ENCODE data around the gene TSC2. TPM values are rescaled to one million over a fixed set of nuclear protein-coding genes. Genes with fewer than 3 reads are reported as not detected.
"Not testable (repeated sequence)": the region's sequence is repeated elsewhere in the genome, so short reads cannot be mapped to it uniquely, and the experiment has no call there.

The TSC2 gene
- total and polyA plus RNA-seq, 4 donors: 23.3 to 51.2 (median 28.7) TPM

DNA sequence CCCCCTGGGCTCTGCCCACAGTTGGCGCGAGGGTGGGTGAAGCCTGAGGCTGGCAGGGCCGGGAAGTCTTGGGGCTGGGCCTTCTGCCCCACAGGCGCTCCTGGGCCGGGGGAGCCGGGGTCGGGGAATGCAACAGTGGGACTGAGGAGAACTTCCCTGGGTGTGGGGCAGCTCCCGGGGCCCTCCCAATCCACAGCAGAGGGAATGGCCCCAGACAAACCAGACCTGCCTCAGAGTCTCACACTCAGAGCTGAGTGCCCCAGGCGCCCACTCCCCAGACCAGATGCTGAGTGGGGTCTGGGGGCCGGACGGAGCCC is 76.5 kb downstream of the TSC2 start:
- WGBS: 80% methylated on average over 11 of the region's 11 CpGs

DNA sequence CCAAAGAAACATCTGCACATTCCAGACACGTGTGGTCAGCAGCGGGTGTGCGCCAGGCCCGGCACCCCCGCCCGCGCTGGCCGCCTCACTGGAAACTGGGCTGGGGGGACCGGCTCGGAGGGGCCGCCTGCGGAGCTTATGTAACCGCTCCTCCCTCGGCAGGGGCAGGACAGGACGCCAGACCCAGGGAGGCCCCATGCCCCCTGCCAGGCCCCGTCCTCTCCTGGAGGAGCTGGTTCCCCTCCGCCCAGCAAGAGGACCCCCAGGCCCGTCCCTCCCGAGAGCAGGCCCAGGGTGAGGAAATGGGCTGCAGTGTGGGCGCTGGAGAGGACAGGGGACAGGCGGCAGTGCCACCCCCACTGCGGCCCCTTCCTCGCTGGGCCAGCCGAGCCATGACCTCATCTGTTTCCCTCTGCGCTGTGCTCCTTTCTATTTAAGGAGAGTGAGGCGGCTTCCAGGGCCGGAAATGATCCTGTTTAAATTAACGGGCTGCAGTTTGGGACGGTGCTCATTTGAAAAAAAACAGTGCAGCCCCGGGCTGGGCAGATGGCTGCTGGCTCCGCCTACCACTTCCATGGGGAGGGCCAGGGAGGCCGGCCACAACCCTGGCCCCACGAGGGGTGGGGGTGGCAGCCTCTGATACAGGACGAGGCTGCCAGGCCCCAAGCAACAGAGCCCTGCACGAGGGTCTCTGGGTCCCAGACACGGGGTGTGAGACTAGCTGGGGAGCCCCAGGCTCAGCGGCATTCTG is 77.1 kb downstream of the TSC2 start:
- H3K4me3 ChIP-seq (ENCODE audit: low read depth in 1 of 3, low read length in 3 of 3): not testable (repeated sequence)
- WGBS: 57% methylated on average over 37 of the region's 37 CpGs

More for the DNA sequence above, 76.5 kb downstream of the TSC2 start:
- not testable (repeated sequence) for H3K27me3 ChIP-seq (ENCODE audit: control insufficient read depth in 4 of 4, insufficient read depth in 4 of 4, low read length in 3 of 4); H3K4me3 ChIP-seq (ENCODE audit: low read depth in 1 of 3, low read length in 3 of 3); H3K9me3 ChIP-seq (ENCODE audit: control insufficient read depth in 4 of 4, low read length in 3 of 4); H3K36me3 ChIP-seq (ENCODE audit: control insufficient read depth in 4 of 4, insufficient read depth in 3 of 4, low read depth in 1 of 4, low read length in 3 of 4); H3K9ac ChIP-seq (ENCODE audit: low read depth in 1 of 2, low read length in 2 of 2); DNase-seq (ENCODE audit: low spot score)
- H3K4me1 ChIP-seq (ENCODE audit: control insufficient read depth in 4 of 4, insufficient read depth in 4 of 4, low read length in 3 of 4): peaks cover 11 to 36% (median 12%) of the 10 kb centered on the region in 4 donors
- peak overlapping the region; percentile 46 to 50 for H3K27ac ChIP-seq (ENCODE audit: low read depth in 1 of 2, low read length in 2 of 2)

DNA sequence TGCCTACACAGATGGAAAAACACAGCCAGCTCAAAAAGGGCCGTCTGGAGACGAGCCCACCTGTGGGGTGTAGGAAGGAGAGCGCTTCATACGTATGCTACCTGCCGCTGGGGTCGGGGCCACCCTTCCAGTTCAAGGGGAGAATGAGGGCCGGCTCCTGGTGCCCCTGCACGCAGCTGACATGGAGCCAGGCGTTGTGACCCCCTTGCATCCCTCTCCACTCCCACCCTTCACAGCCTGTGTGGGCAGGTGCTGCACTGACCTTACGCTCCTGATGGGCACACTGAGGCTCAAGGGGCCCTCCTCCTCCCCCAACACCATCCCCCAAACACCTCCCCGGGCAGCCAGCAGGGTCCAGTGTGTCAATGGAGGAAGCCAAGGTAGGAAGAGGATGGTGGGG is 77.8 kb downstream of the TSC2 start:
- H3K4me3 ChIP-seq (ENCODE audit: low read depth in 1 of 3, low read length in 3 of 3); H3K36me3 ChIP-seq (ENCODE audit: control insufficient read depth in 4 of 4, insufficient read depth in 3 of 4, low read depth in 1 of 4, low read length in 3 of 4); H3K27me3 ChIP-seq (ENCODE audit: control insufficient read depth in 4 of 4, insufficient read depth in 4 of 4, low read length in 3 of 4); H3K9ac ChIP-seq (ENCODE audit: low read depth in 1 of 2, low read length in 2 of 2); DNase-seq (ENCODE audit: low spot score); H3K9me3 ChIP-seq (ENCODE audit: control insufficient read depth in 4 of 4, low read length in 3 of 4): not testable (repeated sequence)
- WGBS: 85% methylated on average over 11 of the region's 11 CpGs
- H3K4me1 ChIP-seq (ENCODE audit: control insufficient read depth in 4 of 4, insufficient read depth in 4 of 4, low read length in 3 of 4): peaks cover 11 to 36% (median 12%) of the 10 kb centered on the region in 4 donors
- peak overlapping the region; percentile 28 to 31 for H3K27ac ChIP-seq (ENCODE audit: low read depth in 1 of 2, low read length in 2 of 2)

More for the DNA sequence above, 77.1 kb downstream of the TSC2 start:
- H3K9ac ChIP-seq (ENCODE audit: low read depth in 1 of 2, low read length in 2 of 2); H3K27me3 ChIP-seq (ENCODE audit: control insufficient read depth in 4 of 4, insufficient read depth in 4 of 4, low read length in 3 of 4); H3K9me3 ChIP-seq (ENCODE audit: control insufficient read depth in 4 of 4, low read length in 3 of 4); DNase-seq (ENCODE audit: low spot score); H3K36me3 ChIP-seq (ENCODE audit: control insufficient read depth in 4 of 4, insufficient read depth in 3 of 4, low read depth in 1 of 4, low read length in 3 of 4): not testable (repeated sequence)
- H3K4me1 ChIP-seq (ENCODE audit: control insufficient read depth in 4 of 4, insufficient read depth in 4 of 4, low read length in 3 of 4): peaks cover 11 to 36% (median 12%) of the 10 kb centered on the region in 4 donors
- peak overlapping the region; percentile 46 to 50 for H3K27ac ChIP-seq (ENCODE audit: low read depth in 1 of 2, low read length in 2 of 2)
- peak in 1 of 2 donors; percentile 31 for TF ChIP-seq GABPA (IDR thresholded peaks at IDR 0.05 in 1 of 2, conservative IDR thresholded peaks at IDR 0.05 in 1 of 2)

DNA sequence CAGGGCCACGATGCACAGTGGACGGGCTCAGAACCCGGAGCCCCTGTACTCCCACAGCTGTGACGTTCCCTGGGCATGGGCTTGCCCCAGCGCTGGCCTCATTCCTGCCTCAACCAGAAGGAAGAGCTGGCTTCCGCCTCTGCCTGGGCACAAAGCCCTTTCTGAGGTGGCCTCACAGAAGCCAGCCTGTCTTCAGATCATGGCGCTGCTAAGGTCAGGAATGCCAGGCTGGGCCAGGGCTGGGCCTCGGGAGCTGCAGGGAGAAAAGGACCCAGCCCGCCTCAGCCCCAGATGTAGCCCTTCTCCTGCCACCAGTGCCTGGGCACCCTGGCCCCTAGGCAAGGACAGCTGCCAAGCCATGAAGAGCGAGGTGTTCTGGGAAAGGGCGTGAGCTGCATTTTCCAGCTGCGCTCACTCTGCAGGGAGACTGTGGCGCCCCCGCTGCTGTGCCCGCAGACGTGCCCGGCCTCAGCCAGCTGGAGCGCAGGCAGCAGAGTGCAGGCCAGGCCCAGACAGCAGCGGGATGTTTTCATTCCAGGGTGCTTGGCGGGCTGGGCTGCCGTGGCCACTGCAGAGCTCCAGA is 78.5 kb downstream of the TSC2 start:
- H3K27ac ChIP-seq (ENCODE audit: low read depth in 1 of 2, low read length in 2 of 2); H3K36me3 ChIP-seq (ENCODE audit: control insufficient read depth in 4 of 4, insufficient read depth in 3 of 4, low read depth in 1 of 4, low read length in 3 of 4); H3K4me3 ChIP-seq (ENCODE audit: low read depth in 1 of 3, low read length in 3 of 3); H3K9me3 ChIP-seq (ENCODE audit: control insufficient read depth in 4 of 4, low read length in 3 of 4); H3K9ac ChIP-seq (ENCODE audit: low read depth in 1 of 2, low read length in 2 of 2); H3K27me3 ChIP-seq (ENCODE audit: control insufficient read depth in 4 of 4, insufficient read depth in 4 of 4, low read length in 3 of 4); DNase-seq (ENCODE audit: low spot score): not testable (repeated sequence)
- peaks cover 11 to 36% (median 12%) of the 10 kb centered on the region in 4 donors for H3K4me1 ChIP-seq (ENCODE audit: control insufficient read depth in 4 of 4, insufficient read depth in 4 of 4, low read length in 3 of 4)
- 72% methylated on average over 21 of the region's 21 CpGs for WGBS

DNA sequence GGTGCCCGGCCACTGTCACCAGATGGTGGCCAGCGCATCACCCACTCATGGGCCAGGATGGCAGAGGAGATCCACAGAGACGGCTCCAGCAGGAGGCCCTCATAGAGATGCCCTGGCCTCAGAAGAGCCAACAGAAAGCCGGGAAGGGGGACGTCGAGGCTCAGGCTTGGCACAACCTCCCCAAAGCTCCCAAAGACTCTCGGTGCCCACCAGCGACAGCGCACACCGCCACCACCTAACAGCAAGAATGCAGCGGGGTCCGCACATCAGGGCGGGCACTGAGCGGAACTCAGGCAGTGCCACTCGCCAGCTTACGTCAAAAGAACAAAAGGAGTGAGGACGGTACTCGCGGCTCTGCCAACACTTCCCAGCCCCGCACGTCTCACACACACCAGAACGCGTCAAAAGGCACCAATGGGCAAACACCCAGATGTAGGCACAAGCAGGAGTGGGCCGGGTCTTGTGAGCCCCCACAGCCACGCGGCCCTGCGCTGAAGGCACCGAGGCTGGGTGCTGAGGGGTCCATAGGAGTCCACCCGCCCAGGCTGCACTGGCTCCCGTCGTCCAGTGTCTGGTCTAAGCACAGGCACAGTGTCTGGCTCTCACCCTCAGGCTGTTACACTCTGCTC is 79.3 kb downstream of the TSC2 start:
- peaks cover 11 to 36% (median 12%) of the 10 kb centered on the region in 4 donors for H3K4me1 ChIP-seq (ENCODE audit: control insufficient read depth in 4 of 4, insufficient read depth in 4 of 4, low read length in 3 of 4)
- H3K27me3 ChIP-seq (ENCODE audit: control insufficient read depth in 4 of 4, insufficient read depth in 4 of 4, low read length in 3 of 4); H3K4me3 ChIP-seq (ENCODE audit: low read depth in 1 of 3, low read length in 3 of 3); H3K36me3 ChIP-seq (ENCODE audit: control insufficient read depth in 4 of 4, insufficient read depth in 3 of 4, low read depth in 1 of 4, low read length in 3 of 4); H3K9me3 ChIP-seq (ENCODE audit: control insufficient read depth in 4 of 4, low read length in 3 of 4); DNase-seq (ENCODE audit: low spot score); H3K9ac ChIP-seq (ENCODE audit: low read depth in 1 of 2, low read length in 2 of 2): not testable (repeated sequence)
- H3K27ac ChIP-seq (ENCODE audit: low read depth in 1 of 2, low read length in 2 of 2): peak overlapping the region; percentile 28 to 46
- 92% methylated on average over 31 of the region's 31 CpGs for WGBS

DNA sequence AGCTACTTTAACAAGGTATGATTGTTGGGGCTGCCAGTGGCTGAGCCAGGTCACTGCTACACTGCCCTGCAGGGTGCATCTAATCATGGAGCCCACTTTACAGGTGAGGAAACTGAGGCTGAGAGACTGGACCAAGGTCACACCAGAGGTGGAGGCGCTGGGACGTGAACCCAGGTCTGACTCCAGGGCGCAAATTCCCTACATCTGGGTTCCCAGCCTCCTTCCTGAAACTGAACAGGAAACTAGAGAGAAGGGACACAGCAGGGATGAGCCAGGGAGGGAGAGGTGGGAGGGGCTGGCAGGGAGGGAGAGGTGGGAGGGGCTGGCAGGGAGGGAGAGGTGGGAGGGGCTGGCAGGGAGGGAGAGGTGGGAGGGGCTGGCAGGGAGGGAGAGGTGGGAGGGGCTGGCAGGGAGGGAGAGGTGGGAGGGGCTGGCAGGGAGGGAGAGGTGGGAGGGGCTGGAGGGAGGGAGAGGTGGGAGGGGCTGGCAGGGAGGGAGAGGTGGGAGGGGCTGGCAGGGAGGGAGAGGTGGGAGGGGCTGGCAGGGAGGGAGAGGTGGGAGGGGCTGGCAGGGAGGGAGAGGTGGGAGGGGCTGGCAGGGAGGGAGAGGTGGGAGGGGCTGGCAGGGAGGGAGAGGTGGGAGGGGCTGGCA is 80.0 kb downstream of the TSC2 start:
- DNase-seq (ENCODE audit: low spot score): not testable (repeated sequence)

DNA sequence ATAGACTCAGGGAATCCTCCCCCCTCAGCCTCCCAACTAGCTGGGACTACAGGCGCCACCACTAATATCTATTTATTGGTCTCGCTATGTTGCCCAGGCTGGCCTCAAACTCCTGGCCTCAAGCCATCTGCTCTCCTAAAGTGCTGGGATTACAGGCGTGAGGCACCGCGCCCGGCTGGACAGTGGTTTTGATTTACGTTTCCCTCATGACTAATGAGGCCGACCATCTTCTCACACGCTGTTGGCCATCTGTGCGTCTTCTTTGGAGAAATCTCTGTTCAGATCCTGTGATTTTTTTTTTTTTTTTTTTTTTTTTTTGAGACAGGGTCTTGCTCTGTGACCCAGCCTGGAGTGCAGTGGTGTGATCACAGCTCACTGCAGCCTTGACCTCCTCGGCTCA is 81.5 kb downstream of the TSC2 start:
- H3K9ac ChIP-seq (ENCODE audit: low read depth in 1 of 2, low read length in 2 of 2); H3K9me3 ChIP-seq (ENCODE audit: control insufficient read depth in 4 of 4, low read length in 3 of 4); DNase-seq (ENCODE audit: low spot score); H3K27me3 ChIP-seq (ENCODE audit: control insufficient read depth in 4 of 4, insufficient read depth in 4 of 4, low read length in 3 of 4); H3K27ac ChIP-seq (ENCODE audit: low read depth in 1 of 2, low read length in 2 of 2); H3K36me3 ChIP-seq (ENCODE audit: control insufficient read depth in 4 of 4, insufficient read depth in 3 of 4, low read depth in 1 of 4, low read length in 3 of 4); H3K4me3 ChIP-seq (ENCODE audit: low read depth in 1 of 3, low read length in 3 of 3): not testable (repeated sequence)
- peaks cover 13 to 40% (median 14%) of the 10 kb centered on the region in 4 donors for H3K4me1 ChIP-seq (ENCODE audit: control insufficient read depth in 4 of 4, insufficient read depth in 4 of 4, low read length in 3 of 4)
- WGBS: 84% methylated on average over 9 of the region's 11 CpGs

More for the DNA sequence above, 80.0 kb downstream of the TSC2 start:
- H3K9me3 ChIP-seq (ENCODE audit: control insufficient read depth in 4 of 4, low read length in 3 of 4); H3K27me3 ChIP-seq (ENCODE audit: control insufficient read depth in 4 of 4, insufficient read depth in 4 of 4, low read length in 3 of 4); H3K36me3 ChIP-seq (ENCODE audit: control insufficient read depth in 4 of 4, insufficient read depth in 3 of 4, low read depth in 1 of 4, low read length in 3 of 4); H3K9ac ChIP-seq (ENCODE audit: low read depth in 1 of 2, low read length in 2 of 2); H3K4me3 ChIP-seq (ENCODE audit: low read depth in 1 of 3, low read length in 3 of 3): not testable (repeated sequence)
- peaks cover 11 to 36% (median 12%) of the 10 kb centered on the region in 4 donors for H3K4me1 ChIP-seq (ENCODE audit: control insufficient read depth in 4 of 4, insufficient read depth in 4 of 4, low read length in 3 of 4)
- 20% methylated on average over 3 of the region's 3 CpGs for WGBS
- peak overlapping the region; percentile 28 to 46 for H3K27ac ChIP-seq (ENCODE audit: low read depth in 1 of 2, low read length in 2 of 2)

Measured in liver (tissue), 9 donors.